Measurements from ENCODE around the gene MXI1. TPM values are rescaled to one million over a fixed set of nuclear protein-coding genes. Genes with fewer than 3 reads are reported as not detected.

The MXI1 gene
- total RNA-seq, 1 experiment from 2014 or later: 17.3 TPM

DNA sequence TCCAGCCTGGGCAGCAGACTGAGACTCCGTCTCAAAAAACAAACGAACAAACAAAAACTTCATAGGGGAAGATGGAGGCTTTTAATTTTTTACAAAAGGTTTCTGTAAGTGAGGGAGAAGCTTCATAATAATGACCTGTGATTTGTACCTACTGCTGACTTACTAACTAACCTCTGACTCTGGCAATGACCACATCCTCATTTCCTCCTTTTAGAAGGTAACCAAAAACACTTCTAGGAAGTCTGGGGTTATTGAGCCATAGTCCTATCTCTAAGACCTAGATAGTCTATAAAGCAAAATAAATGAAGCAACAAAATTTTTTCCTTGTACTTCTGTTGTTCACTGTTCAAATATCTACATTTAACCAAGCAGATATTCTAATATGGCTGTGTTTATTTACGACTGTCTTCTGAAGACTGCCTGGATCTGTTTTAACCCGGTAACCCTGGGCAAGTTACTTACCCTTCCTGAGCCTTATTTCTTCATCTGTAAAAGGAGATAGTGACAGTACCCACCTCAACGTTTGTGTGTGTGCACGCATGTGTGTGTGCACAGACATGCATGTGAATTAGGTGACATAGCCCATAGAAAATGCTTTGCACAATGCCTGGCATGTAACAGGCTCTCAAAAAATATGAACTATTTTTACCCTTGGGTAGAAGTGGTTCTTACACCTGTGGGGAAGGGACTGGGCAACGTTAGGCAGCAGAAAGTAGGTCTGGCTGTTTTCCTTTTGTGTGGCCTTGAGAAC, 128.1 kb downstream of the MXI1 start:
- TF ChIP-seq, protein P1, sequence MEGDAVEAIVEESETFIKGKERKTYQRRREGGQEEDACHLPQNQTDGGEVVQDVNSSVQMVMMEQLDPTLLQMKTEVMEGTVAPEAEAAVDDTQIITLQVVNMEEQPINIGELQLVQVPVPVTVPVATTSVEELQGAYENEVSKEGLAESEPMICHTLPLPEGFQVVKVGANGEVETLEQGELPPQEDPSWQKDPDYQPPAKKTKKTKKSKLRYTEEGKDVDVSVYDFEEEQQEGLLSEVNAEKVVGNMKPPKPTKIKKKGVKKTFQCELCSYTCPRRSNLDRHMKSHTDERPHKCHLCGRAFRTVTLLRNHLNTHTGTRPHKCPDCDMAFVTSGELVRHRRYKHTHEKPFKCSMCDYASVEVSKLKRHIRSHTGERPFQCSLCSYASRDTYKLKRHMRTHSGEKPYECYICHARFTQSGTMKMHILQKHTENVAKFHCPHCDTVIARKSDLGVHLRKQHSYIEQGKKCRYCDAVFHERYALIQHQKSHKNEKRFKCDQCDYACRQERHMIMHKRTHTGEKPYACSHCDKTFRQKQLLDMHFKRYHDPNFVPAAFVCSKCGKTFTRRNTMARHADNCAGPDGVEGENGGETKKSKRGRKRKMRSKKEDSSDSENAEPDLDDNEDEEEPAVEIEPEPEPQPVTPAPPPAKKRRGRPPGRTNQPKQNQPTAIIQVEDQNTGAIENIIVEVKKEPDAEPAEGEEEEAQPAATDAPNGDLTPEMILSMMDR (conservative IDR thresholded peaks at IDR 0.05; ENCODE audit: low read depth, low read length): no peak
- no peak for TF ChIP-seq EZH2 (IDR thresholded peaks at IDR 0.05; ENCODE audit: borderline replicate concordance, low read depth, low read length, poor library complexity, severe bottlenecking)
- CTCF ChIA-PET: interaction anchor here (0.7 to 1.0 kb wide), 2 partner anchors 19 kb away, joined by 3 to 4 read pairs; no protein-coding TSS in a partner anchor
- intact Hi-C loops (cut with micrococcal nuclease; ENCODE audit: unreplicated experiment): no loop called here
- H3K36me3 ChIP-seq (ENCODE audit: insufficient read depth, low read length, poor library complexity, severe bottlenecking): no peaks in the 10 kb centered on the region
- H3K4me3 ChIP-seq (ENCODE audit: low read depth, low read length, poor library complexity, severe bottlenecking): no peak overlapping the region
- H3K27me3 ChIP-seq (replicated peaks; ENCODE audit: insufficient read depth, low read depth, low read length, poor library complexity): no peaks in the 10 kb centered on the region
- no TSS peak for BruUV-seq (replicated peaks)
- peaks cover 21% of the 10 kb centered on the region for H3K4me1 ChIP-seq (ENCODE audit: insufficient read depth, low read length, poor library complexity, severe bottlenecking)
- H3K9me3 ChIP-seq (ENCODE audit: low read depth, low read length, poor library complexity, severe bottlenecking): peaks cover 5% of the 10 kb centered on the region
- H3K27ac ChIP-seq (ENCODE audit: low read depth, low read length, poor library complexity, severe bottlenecking): peak overlapping the region; percentile 45
- POLR2A ChIA-PET (ENCODE audit: low non-redundant PET): no interaction called here
- no peak for DNase-seq (ENCODE audit: low spot score)

DNA sequence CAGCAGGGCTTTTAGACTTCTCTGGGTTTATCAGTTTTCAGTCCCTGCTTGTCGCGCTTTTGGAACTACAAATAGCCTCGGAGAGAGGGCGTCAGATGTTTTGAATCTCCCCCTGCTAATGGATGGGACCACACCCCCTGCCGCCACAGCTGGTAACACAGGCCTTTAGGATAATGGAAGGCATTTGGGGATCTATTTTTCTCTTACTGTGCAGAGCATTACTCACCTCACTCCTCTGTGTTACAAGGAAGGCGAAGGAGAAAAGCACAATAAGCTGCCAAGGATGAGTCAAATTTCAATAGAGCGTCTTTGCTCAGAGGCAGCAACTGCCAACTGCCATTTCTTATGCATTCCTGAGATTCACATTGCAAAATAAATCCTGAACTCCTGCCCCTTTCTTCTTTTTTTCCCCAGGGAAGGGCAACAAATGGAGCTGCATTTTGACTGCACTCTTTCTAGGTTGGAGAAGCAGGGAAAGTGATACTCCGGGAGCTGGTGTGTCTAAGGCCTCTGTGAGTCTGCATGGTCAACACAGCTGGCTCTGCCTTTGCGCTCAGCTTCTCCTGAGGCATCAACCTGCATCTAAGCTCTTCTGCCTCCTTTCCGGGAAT, 128.8 kb downstream of the MXI1 start:
- peak; percentile 92 for DNase-seq (ENCODE audit: low spot score)
- Histone ChIP-seq H3K9me3 (ENCODE audit: low read depth, low read length, poor library complexity, severe bottlenecking) (no peaks in the 10 kb centered on the region), H3K36me3 (ENCODE audit: insufficient read depth, low read length, poor library complexity, severe bottlenecking) (no peaks in the 10 kb centered on the region), H3K27me3 (replicated peaks; ENCODE audit: insufficient read depth, low read depth, low read length, poor library complexity) (no peaks in the 10 kb centered on the region), H3K4me3 (ENCODE audit: low read depth, low read length, poor library complexity, severe bottlenecking) (no peak overlapping the region), H3K27ac (ENCODE audit: low read depth, low read length, poor library complexity, severe bottlenecking) (peak overlapping the region; percentile 45), H3K4me1 (ENCODE audit: insufficient read depth, low read length, poor library complexity, severe bottlenecking) (peaks cover 21% of the 10 kb centered on the region)
- BruUV-seq (replicated peaks): no TSS peak
- no peak for TF ChIP-seq EZH2 (IDR thresholded peaks at IDR 0.05; ENCODE audit: borderline replicate concordance, low read depth, low read length, poor library complexity, severe bottlenecking)
- TF ChIP-seq, protein P1 (conservative IDR thresholded peaks at IDR 0.05; ENCODE audit: low read depth, low read length): no peak
- intact Hi-C loops (cut with micrococcal nuclease; ENCODE audit: unreplicated experiment): no loop called here
- ChIA-PET POLR2A (ENCODE audit: low non-redundant PET) (interaction anchor here (0.6 kb wide), 1 partner anchor 1884 kb away, joined by 3 read pairs; no protein-coding TSS in a partner anchor), CTCF (interaction anchor here (1.0 kb wide), 1 partner anchor 18 kb away, joined by 3 read pairs; no protein-coding TSS in a partner anchor)

Other genes with a start within 250 kb of the MXI1 start
- gene ADD3, start 199.6 kb upstream of the MXI1 start, total RNA-seq (2021): 80.5 and 82.9 TPM in 2 replicates
- gene SMNDC1, start 97.3 kb downstream of the MXI1 start, total RNA-seq (2021): 53.1 and 57.8 TPM in 2 replicates